ENCODE measurements around the gene GPC3. TPM values are rescaled to one million over a fixed set of nuclear protein-coding genes. Genes with fewer than 3 reads are reported as not detected.

Gene GPC3
- total RNA-seq, 1 experiment from 2014 or later, result 0.98 TPM

- H4K20me1 ChIP-seq (ENCODE audit: insufficient read depth), result no peaks in the 10 kb centered on the region
- H3K36me3 ChIP-seq (ENCODE audit: control insufficient read depth in 1 of 2, insufficient read depth in 2 of 2, low read length in 2 of 2), result no peaks in the 10 kb centered on the region
- ChIA-PET RAD21 (ENCODE audit: low non-redundant PET in 1 of 2, low total read pairs in 2 of 2, uncharacterized antibody in 2 of 2, unreplicated experiment in 2 of 2) (no interaction called here), POLR2A (no interaction called here), CTCF (no interaction called here)
- no peak overlapping the region for H2AFZ ChIP-seq (ENCODE audit: low read depth, low read length, poor library complexity, severe bottlenecking)
- intact Hi-C loops (cut with micrococcal nuclease), result no loop called here
- no peak overlapping the region for H3K9ac ChIP-seq (ENCODE audit: low read length)
- no peak overlapping the region for H3K4me2 ChIP-seq (ENCODE audit: low read length)
- no peaks in the 10 kb centered on the region for H3K4me1 ChIP-seq (ENCODE audit: control insufficient read depth in 1 of 2, insufficient read depth in 2 of 2, low read length in 2 of 2)
- H3K4me3 ChIP-seq (replicated peaks in 1 of 2; ENCODE audit: low read depth in 1 of 2, low read length in 2 of 2), result no peak overlapping the region
- no peaks in the 10 kb centered on the region for H3K79me2 ChIP-seq (ENCODE audit: insufficient read depth, low read length)
- DNase-seq (ENCODE audit: low read depth, low spot score) (no peak), ATAC-seq (no peak)
- no peak for TF ChIP-seq SIN3A (IDR thresholded peaks at IDR 0.05; ENCODE audit: low read depth)
- no peak for TF ChIP-seq ZBTB33 (IDR thresholded peaks at IDR 0.05; ENCODE audit: extremely low read depth, insufficient replicate concordance, low read length)
- no peak for TF ChIP-seq ZFX (IDR thresholded peaks at IDR 0.05)
- TF ChIP-seq ZNF274 (IDR thresholded peaks at IDR 0.05; ENCODE audit: low read depth, low read length), result no peak
- TF ChIP-seq CTCF (IDR thresholded peaks at IDR 0.05 in 2 of 3, conservative IDR thresholded peaks at IDR 0.05 in 1 of 3; ENCODE audit: borderline replicate concordance in 1 of 3, insufficient read depth in 1 of 3, low read depth in 2 of 3, low read length in 2 of 3), result no peak
- TF ChIP-seq SRF (IDR thresholded peaks at IDR 0.05; ENCODE audit: low read depth), result no peak
- TF ChIP-seq ATF3 (IDR thresholded peaks at IDR 0.05), result no peak
- TF ChIP-seq JUND (IDR thresholded peaks at IDR 0.05), result no peak
- no peak for TF ChIP-seq TCF7L2 (IDR thresholded peaks at IDR 0.05; ENCODE audit: borderline replicate concordance, extremely low read depth, insufficient read depth, insufficient read length)
- TF ChIP-seq CEBPB (IDR thresholded peaks at IDR 0.05; ENCODE audit: low read depth), result no peak
- TF ChIP-seq RAD21 (IDR thresholded peaks at IDR 0.05; ENCODE audit: low read depth), result no peak
- no peak for TF ChIP-seq EGR1 (IDR thresholded peaks at IDR 0.05; ENCODE audit: low read depth)
- TF ChIP-seq ELF1 (IDR thresholded peaks at IDR 0.05; ENCODE audit: borderline replicate concordance, low read depth), result no peak
- H3K9me2 ChIP-seq (ENCODE audit: insufficient read depth), result no peaks in the 10 kb centered on the region
- H3K27ac ChIP-seq (ENCODE audit: low read depth, low read length), result no peak overlapping the region
- no TSS peak for BruUV-seq (replicated peaks)
- H3K9me3 ChIP-seq (ENCODE audit: control insufficient read depth in 1 of 2, insufficient read depth in 1 of 2, low read depth in 1 of 2, low read length in 2 of 2), result no peaks in the 10 kb centered on the region
- no peaks in the 10 kb centered on the region for H3K27me3 ChIP-seq (ENCODE audit: insufficient read depth, low read length)
These were observed 417.3 kb downstream of the GPC3 start for GRCh38 chrX:133568109-133568508.
